ENCODE results near the gene UBE3D.
"Not testable (repeated sequence)": the region's sequence is repeated elsewhere in the genome, so short reads cannot be mapped to it uniquely, and the experiment has no call there.

Gene UBE3D

DNA sequence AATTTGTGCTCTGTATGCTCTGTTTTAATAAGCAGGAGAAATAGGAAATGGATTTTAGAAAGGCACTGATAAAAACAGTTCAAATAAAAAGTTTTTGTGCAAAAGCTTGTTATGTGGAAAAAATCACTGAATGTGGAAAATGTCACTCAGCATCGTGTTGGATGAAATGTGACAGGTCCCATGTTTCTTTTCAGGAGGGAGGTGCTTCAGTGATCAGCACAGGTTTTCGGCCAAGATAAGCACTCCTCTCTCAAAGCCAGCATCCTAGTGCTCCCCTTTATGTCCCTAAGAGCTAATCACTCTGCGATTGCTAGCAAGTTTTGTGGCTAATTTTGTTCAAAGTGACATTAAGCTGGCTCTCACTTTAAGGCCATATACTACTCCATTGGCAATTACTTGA, 12.0 kb downstream of the UBE3D start:
- DNase-seq (ENCODE audit: low read depth) = no peak

- no peak for DNase-seq (ENCODE audit: low read depth)
These were observed 14.1 kb downstream of the UBE3D start for GRCh38 chr6:83051377-83052172.

- DNase-seq (ENCODE audit: low read depth) = no peak
These were observed 18.4 kb downstream of the UBE3D start for GRCh38 chr6:83047065-83047754.

- DNase-seq (ENCODE audit: low read depth) = no peak
These were observed 21.4 kb downstream of the UBE3D start for GRCh38 chr6:83044091-83044768.

GRCh38 chr6:83042467-83043053, 23.1 kb downstream of the UBE3D start:
- DNase-seq (ENCODE audit: low read depth) = no peak

DNA sequence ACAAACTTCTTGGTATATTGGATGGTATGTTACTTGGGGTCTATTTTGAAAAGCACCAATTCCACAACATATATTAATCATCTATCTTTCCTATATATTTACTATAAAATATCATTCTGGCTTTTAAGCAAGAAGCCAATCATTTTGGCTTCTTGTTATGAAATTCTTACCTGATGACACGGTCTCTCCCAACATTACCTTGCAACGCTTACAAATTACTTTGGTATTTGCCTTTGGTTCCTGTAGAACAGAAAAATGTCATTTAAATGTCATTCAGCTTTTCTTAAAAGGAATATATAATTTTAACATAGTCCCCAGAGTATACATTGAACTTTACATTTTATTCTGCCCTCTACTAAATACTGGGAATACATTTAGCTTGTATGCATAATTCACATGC, 27.4 kb downstream of the UBE3D start:
- no peak for DNase-seq (ENCODE audit: low read depth)

DNA sequence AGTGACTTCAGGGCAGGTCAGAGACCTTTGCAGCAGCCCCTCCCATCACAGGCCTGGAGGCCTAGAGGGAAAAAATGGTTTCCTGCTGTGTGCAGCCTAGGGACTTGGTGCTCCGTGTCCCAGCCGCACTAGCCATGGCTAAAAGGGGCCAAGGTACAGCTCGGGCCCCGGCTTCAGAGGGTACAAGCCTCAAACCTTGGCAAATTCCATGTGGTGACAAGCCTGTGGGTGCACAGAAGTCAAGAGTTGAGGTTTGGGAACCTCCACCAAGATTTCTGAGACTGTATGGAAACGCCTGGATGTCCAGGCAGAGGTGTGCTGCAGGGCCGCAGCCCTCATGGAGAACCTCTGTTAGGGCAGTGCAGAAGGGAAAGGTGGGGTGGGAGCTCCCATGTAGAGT, 34.0 kb downstream of the UBE3D start:
- no peak for DNase-seq (ENCODE audit: low read depth)

DNA sequence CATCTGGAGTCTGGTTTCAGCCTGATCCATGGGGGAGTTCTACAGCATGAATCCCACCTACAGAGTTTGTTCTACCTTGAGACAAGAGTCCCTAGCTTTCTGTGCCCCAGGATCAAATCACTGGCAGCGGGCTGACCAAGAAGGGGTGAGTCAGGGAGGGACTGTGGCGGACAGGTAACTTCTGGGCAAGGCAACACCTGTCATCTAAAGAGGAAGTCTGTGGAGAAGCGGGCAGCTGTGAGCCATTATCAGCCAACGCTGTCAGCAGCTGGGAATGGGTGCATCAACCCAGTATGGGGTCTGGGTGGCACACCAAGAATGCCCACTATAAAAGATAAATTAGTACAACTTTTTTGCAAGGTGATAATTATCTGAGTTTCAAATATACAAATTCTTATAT, 45.9 kb downstream of the UBE3D start:
- no peak for DNase-seq (ENCODE audit: low read depth)

DNA sequence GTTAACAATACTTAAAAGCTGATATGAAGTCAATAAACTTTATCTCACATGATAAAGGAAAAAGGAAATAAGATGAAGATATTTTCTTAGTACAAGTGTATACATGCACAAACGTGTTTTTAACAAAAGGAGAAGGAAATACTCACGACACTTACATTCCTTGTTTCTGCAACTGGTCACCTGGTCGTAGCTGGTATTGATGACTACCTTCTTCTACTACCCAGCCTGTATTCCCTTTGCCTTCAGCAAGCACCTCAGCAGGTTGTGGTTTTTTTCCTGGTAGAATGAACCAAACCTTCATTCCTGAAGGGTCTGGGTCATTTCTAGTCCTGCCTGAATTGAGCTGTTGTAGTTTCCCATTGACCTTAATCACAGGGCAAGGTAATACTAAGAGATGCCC, 54.5 kb downstream of the UBE3D start:
- DNase-seq (ENCODE audit: low read depth) = not testable (repeated sequence)

DNA sequence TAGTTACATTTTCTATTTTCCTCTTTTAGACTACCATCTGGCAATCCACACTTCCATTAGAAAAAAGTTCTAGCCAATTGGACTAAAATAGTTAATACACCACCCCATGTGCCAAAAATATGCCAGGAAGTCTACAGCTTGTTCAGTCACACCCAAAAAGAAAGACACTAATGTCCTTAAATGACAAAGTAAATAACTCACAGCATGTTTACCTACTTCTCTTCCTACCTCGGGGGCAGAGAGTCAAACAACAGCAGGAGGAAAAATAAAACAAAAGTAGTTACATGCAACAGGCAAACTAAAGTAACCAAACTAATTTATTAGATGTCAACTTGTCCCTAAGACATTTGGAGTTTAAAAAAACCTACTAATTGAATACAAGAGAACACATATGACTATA, 57.0 kb downstream of the UBE3D start:
- DNase-seq (ENCODE audit: low read depth) = no peak

DNA sequence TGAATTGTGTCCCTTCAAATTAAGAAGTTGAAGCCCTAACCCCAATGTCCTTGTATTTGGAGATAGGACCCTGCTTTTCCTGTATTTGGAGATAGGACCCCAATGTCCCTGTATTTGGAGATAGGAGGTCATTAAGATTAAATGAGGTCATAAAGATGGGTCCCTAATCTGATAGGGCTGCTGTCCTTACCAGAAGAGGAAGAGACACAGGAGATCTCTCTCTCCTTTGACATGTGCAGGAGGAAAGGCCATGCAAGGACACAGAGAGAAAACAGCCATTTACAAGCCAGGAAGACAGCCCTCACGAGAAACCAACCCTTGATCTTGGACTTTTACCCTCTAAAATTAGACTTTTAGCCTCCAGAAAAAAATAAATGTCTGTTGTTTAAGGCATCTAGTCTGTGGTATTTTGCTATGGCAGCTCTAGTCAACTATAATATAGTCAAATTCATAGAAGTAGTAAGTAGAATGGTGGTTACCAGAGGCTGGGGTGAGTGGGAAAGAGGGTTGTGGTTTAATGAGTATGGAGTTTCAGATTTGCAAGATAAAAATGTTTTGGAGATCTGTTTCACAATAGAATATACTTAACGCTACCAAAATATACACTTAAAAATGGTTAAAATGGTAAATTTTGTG, 59.3 kb downstream of the UBE3D start:
- no peak for DNase-seq (ENCODE audit: low read depth)

DNA sequence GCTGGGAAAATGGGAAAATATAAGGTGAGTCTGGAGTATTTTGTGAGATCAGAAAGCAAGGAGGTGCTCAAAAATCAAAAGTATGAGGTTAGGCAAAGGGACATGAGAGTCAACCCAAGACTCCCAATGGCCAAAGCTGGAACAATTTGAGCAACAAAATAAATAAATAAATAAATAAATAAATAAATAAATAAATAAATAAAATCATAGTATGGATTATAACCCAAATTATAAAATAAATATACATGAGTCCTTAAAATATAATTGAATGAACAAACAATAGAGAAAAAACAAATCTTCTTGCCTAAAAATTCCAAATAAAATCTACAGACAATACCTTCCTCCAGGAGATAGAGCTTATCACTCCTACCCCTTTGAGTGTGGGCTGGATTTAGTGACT, 69.5 kb downstream of the UBE3D start:
- no peak for DNase-seq (ENCODE audit: low read depth)

DNA sequence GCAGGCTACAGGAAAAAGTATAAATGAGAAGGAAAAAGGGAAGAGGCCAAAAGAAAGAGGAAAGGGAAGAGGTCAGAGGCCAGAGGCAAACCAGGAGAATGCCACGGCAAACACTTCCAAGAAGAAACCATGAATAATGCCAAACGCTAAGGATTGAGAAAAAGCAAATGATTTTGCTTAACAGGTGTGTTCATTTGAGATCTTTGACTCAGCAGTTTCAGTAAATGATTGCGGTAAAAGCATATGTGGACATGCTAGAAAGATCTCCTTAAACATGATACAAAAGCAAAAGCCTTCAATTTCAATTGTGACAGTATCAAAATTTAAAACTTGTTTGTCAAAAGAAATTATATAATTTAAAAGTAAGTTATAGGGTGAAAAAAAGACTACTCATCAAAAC, 70.6 kb downstream of the UBE3D start:
- DNase-seq (ENCODE audit: low read depth) = no peak

DNA sequence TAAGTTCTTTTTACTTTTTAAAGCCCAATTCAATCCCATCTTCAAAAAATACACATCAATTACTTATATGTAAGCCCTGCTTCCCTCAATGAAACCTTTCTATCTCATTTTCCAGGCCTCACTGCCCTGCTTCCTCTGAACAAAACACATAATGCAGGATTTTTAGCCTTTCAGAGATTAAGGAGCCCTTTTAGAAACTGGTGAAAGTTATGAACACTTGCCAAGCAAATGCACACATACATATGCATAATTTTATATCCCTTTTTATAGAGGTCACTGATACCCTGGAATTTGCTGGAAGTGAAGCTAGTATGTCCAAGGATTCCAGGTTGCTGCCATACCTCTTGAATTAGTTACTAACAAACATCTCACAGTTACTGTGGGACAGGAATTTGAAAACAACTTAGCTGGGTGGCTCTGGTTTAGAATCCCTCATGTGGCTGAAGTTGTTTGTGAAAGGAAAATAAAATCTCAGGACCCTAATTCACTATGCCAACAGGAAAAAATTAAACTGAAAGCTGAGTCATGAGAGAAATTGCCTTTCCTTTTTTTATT, 75.8 kb downstream of the UBE3D start:
- no peak for DNase-seq (ENCODE audit: low read depth)

- DNase-seq (ENCODE audit: low read depth) = no peak
These were observed 76.7 kb downstream of the UBE3D start for GRCh38 chr6:82988930-82989351.

- no peak for DNase-seq (ENCODE audit: low read depth)
These were observed 77.7 kb downstream of the UBE3D start for GRCh38 chr6:82987951-82988350.

DNA sequence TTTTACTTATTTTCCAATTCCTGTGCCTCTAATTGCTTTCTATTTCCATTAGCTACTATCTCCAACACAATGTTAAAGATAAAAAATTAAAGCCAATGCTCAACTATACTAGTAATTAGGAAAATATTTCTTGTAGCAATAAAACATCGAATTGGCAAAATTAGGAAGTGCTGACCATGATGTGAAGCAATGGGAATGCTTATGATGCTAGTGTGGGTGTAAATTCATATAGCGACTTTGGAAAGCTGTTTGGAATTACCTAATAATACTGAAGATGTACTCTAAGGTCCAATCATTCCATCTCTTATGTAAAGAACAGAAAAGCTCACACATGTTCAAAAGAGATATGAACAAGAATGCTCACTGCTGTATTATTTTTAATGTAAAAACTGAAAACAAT, 78.2 kb downstream of the UBE3D start:
- DNase-seq (ENCODE audit: low read depth) = no peak

DNA sequence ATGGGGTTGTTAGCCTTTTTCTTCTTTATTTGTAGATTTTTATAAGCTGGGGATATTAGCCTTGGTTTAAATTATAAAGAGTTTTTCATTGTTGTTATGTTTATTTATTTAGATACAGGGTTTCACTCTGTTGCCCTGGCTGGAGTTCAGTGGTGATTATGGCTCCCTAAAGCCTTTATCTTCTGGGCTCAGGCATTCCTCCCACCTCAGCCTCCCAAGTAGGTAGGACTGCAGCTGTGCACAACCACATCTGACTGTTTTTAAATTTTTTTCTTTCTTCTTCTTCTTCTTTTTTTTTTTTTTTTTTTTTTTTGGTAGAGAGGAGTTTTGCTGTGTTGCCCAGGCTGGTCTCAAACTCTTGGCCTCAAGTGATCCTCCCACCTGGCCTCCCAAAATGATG, 80.9 kb downstream of the UBE3D start:
- DNase-seq (ENCODE audit: low read depth) = no peak

DNA sequence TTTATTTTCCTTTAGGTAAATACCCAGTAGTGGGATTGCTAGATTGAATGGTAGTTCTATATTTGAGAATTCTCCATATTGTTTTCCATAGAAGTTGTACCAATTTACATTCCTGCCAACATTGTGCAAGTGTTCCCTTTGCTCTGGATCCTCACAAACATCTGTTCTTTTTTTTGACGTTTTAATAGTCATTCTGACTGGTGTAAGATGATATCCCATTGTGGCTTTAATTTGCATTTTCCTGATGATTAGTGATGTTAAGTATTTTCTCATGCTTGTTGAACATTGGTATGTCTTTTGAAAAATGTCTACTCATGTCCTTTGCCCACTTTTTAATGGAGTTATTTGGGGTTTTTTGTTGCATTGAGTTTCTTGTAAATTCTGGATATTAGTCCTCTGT, 85.6 kb downstream of the UBE3D start:
- DNase-seq (ENCODE audit: low read depth) = no peak

GRCh38 chr6:82979657-82980056, 86.0 kb downstream of the UBE3D start:
- no peak for DNase-seq (ENCODE audit: low read depth)

- no peak for DNase-seq (ENCODE audit: low read depth)
These were observed 87.2 kb downstream of the UBE3D start for GRCh38 chr6:82978362-82978945.

- DNase-seq (ENCODE audit: low read depth) = no peak
These were observed 89.5 kb downstream of the UBE3D start for GRCh38 chr6:82976179-82976578.
